Neural progenitor cell (in vitro differentiated cells): Measurements from ENCODE around the gene ZNF146.

Experiments
- CTCF ChIP-seq: fragments of 200-600 bp; sonication (generic); IDR thresholded peaks from 2 replicates; pipeline ENCODE4 v1.5.1; 2017; ENCODE audit warnings: antibody characterized with exemption, mild to moderate bottlenecking
- EZH2 ChIP-seq: fragments of 200-600 bp; sonication (generic); IDR thresholded peaks from 2 replicates; pipeline ENCODE4 v1.6.1; 2017; ENCODE audit warnings: antibody characterized with exemption, mild to moderate bottlenecking, moderate library complexity
- EZH2phosphoT487 ChIP-seq: fragments of 200-600 bp; sonication (generic); IDR thresholded peaks from 2 replicates; pipeline ENCODE4 v1.6.1; 2017; ENCODE audit warnings: antibody characterized with exemption

- TF ChIP-seq CTCF (no peak), EZH2phosphoT487 (no peak), EZH2 (no peak)
These were observed 40.4 kb downstream of the ZNF146 start for GRCh38 chr19:36255316-36255715.
